Smooth muscle cell of the coronary artery (primary cell): Measurements from ENCODE around the gene ALDH1L2. TPM values are rescaled to one million over a fixed set of nuclear protein-coding genes. Genes with fewer than 3 reads are reported as not detected.

Experiments used
- total RNA-seq: library from RNA; depleted of rRNA; stranded (reverse); fragments of >200 nt; gene quantifications from 2 replicates; pipeline ENCODE4 v1.2.3, GENCODE V29; 2014; ENCODE audit warnings: low replicate concordance

Gene ALDH1L2
- 20.4 and 40.1 TPM in 2 replicates for total RNA-seq

DNA sequence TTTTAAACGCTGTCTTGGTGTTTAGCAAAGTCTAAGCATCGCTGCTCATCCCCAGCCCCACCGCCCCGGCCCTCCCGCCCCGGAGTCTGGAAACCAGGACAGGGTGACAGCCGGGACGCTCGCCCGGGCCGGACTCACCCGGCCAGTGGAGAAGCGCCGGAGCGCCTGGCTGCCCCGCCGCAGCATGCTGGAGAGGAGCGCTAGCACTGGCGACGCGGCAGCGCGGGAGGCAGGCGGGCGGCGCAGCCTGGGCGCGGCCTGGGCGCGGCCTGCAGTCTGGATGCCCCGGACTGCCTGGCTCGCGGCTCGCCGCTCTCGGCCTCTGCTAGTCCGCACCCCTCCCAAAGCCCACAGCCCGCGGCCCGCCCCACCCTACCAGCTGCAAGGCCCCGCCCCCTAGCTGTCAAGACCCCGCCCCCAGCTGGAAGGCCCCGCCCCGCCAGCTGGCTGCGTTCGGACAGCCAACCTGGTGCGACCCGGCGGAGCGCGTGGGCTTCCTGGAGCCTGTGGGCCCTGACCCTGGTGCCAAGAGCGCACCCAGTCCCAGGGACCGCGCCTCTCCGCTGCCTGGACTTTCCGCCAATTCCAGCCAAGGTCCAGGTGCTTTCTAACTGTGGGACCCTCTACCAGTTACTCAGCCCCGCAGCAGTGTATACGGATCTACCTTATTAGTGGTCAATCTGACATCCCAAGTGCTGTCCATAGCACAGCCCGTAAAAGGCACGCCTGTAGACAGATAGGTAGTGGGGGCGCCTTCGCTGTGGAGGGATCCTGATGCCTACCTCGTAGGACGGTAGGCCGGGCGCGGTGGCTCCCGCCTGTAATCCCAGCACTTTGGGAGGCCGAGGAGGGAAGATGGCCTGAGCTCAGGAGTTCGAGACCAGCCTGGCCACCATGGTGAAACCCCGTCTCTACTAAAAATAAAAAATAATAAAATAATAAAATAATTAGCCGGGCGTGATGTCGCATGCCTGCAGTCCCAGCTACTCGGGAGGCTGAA, at the start of gene ALDH1L2:
Gene ALDH1L2, minus strand, starts transcription at position 208 of the 1,000 bp plus-strand sequence. Its CDS starts 22 bp downstream, at position 186.

DNA sequence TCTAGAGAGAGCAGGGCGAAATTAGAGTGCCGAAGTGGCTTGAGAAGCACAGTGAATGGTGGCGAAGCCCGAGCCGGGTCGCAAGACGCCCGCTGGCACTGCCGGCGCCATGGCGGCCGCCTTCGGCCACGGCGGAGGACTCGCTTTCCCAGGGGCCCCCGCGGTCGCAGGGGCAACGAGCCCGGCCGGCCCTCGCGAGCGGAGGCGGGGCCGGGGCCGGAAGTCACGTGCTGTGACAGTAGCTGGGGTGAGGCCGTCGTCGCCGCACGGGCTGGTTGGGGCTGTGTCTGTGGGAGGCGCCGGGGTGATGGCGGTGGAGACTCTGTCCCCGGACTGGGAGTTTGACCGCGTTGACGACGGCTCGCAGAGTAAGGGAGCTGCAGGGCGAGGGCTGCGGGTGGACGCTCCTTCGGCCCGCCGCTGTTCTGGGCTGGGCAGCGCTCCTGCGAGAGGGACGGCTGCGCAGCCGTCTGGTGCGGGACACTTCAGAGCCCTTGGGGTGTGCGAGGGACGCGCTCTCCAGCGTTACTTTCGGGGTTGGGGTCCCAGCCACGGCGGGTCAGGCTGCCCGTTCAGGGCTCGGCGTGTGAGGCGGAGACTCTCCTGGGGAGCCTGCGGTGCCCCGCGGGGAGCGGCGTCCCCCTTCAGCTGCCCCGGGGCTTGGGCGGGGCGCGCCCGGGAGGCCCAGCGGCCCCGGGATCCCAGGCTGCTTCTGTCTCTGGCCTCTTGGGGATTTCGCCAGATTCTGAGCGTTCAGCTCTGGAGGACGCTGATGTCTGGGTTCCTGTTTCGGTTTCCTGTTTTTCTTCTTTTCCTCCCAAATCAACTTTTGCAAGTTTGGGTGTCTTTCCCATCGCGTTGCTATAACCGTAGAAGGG, 23.5 kb upstream of the ALDH1L2 start, which contains the start of gene WASHC4:
Gene WASHC4, plus strand, starts transcription at position 238 of the 878 bp plus-strand sequence. Its CDS starts 70 bp downstream, at position 308.

GRCh38 chr12:104986022-104986941, 98.0 kb downstream of the ALDH1L2 start, which contains the start of gene NOPCHAP1:
Gene NOPCHAP1, plus strand, starts transcription at chr12:104986316. Its CDS starts 37 bp downstream, at chr12:104986353.

Other genes starting within 250 kb of the ALDH1L2 start
- gene SLC41A2, start 126.2 kb downstream of the ALDH1L2 start, total RNA-seq: 6.7 and 20.2 TPM in 2 replicates
- gene NOPCHAP1, start 98.1 kb downstream of the ALDH1L2 start, total RNA-seq: 8.3 and 34.0 TPM in 2 replicates
- 45.0 and 55.8 TPM in 2 replicates for gene WASHC4, start 23.3 kb upstream of the ALDH1L2 start, total RNA-seq
- 23.2 and 59.1 TPM in 2 replicates for gene APPL2, start 151.7 kb upstream of the ALDH1L2 start, total RNA-seq
- gene C12orf75, start 246.2 kb upstream of the ALDH1L2 start, total RNA-seq: 27.5 and 57.1 TPM in 2 replicates